Fibroblast of skin of right biceps (primary cell): ENCODE data around the gene ANKFY1.
"Not testable (repeated sequence)": the region's sequence is repeated elsewhere in the genome, so short reads cannot be mapped to it uniquely, and the experiment has no call there.

ENCODE experiments used
- DNase-seq: peaks from one replicate; pipeline ENCODE4 v3.0.0-alpha.2; 2013

ANKFY1 gene

DNA sequence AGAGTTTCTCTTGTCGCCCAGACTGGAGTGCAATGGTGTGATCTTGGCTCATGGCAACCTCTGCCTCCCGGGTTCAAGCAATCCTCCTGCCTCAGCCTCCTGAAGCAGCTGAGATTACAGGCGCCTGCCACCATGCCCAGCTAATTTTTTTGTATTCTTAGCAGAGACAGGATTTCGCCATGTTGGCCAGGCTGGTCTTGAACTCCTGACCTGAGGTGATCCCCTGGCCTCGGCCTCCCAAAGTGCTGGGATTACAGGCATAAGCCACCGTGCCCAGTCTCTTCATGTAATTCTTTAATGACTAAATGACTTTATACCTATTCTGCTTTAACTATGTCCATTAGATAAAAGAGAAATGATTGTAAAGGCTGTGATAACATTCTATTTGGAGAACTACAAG lies 8.5 kb downstream of the ANKFY1 start:
- DNase-seq: not testable (repeated sequence)

DNA sequence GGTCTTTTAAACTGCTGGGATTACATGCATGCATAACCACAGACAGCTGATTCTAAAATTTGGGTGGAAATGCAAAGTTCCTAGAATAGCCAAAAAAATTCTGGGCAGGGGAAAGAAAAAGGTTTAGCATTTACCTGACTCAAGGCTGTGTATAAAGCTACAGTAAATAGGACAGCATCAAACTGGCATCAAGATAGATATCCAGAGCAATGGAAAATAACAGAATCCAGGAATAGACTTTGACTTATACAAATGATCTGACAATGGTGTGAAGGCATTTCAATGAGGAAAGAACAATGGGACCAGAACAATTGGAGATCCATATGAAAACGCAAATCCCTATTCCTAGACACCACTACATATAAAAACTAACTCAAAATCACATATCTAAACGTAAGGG lies 12.9 kb downstream of the ANKFY1 start:
- no peak for DNase-seq

DNA sequence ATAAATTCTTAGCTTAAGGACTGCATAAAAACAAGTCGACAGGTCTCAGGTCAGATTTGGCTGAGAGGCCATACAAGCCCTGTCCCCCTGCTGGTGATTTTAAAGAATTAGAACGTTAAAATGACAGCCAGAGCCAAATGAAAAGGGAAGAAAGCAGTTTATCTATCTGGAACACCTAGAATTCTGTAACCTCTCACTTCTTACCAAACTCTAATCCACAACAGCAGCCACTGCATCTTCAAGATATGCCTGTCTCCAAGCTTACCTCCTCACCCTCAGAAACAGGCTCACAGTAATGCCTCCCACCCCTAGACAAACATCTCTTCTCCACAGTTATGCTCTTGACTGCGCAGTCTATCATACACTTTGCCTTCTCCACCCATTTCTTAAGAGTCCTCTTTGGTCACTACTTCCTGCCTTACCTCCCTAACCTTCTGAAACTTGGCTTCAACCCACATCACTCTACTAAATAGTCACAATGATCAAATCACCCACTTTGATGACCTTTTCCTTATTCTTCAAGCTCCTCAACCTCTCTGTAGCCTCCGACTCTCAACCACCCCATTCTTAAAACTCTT lies 14.2 kb downstream of the ANKFY1 start:
- peak; percentile 42 for DNase-seq

DNA sequence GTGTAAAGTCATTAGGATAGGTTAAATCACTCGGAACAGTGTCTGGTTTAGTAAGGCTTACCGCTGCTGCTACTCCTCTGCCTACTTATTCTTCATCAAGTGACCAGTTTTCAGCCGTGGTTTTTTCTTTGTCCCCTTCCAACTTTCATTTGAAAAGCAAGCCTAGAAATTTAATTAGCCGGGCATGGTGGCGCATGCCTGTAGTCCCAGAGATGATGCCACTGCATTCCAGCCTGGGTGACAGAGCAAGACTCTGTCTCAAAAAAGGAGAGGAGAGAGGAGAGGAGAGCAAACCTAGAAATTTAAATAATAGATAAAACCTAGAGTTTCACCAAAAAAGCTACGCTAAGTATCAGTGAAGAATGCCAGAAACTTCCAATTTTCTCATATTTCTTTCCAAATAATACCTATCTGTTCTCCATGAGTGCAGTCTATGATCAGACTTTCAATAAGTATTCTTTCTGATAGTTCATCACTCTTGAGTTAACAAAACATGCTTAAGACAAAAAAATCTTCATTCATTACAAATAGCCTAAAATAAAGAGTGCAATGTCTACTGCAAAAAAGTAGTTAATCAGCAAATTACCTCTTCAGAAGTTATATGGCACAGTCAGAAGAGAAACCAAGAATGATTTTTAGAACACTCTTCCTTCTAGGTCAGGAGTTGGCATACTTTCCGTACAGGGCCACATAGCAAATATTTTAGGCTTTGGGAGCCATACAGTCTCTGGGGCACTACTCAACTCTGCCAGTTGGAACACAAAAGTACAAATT lies 15.1 kb downstream of the ANKFY1 start:
- DNase-seq: no peak

DNA sequence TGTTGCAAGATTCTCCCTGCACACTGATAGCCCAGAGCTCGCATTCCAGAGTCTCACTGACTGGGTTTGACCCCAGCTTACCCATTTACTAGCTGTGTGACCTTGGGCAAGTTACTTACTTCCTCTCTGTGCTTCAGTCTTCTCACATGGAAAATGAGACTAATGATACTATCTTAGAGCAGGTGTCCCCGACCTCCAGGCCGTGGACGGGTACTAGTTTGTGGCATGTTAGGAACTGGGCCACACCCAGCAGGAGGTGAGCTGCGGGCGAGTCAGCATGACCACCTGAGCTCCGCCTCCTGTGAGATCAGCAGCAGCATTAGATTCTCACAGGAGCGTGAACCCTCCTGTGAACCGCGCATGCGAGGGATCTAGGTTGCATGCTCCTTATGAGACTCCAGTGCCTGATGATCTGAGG lies 15.8 kb downstream of the ANKFY1 start:
- no peak for DNase-seq

DNA sequence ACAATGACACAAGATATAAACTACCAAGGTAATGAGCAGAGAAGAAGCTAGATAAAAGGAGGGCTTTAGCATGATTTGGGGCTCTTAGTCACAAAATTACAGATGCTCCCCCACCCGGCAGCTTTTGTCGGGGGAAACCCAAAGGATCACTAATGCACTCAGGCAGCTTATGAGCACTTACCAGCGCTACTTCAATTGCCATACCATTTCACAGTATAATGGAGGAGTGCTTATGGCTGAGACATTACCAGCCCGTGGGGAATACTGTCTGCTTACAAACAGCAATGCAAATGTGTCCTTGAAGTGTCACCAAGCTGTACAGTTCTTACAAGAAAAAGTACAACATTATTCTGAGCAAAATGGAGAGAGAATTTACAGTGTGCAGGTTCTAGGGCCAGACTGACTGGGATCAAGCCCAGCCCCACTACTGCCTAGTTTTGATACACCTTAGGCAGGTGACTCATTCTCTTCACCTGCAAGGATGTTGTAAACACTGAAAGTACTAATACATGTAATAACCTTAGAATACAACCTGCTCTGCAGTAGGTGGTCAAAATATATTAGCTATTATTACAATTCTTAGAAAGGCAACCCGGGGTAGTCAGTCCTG lies 16.3 kb downstream of the ANKFY1 start:
- no peak for DNase-seq

DNA sequence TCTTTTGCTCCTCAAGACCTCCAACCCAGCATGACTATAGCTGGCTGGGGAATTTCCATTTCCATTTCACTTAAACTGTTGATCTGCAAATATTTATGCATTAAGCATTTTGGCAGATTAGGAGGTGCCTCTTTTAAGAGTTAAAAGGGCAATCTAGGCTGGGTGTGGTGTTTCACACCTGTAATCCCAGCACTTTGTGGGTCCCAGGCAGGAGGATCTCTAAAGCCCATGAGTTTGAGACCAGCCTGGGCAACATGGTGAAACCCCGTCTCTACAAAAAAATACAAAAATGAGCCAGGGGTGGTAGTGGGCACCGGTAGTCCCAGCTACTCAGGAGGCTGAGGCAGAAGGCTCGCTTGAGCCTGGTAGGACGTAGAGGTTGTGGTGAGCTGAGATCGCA lies 17.1 kb downstream of the ANKFY1 start:
- no peak for DNase-seq

DNA sequence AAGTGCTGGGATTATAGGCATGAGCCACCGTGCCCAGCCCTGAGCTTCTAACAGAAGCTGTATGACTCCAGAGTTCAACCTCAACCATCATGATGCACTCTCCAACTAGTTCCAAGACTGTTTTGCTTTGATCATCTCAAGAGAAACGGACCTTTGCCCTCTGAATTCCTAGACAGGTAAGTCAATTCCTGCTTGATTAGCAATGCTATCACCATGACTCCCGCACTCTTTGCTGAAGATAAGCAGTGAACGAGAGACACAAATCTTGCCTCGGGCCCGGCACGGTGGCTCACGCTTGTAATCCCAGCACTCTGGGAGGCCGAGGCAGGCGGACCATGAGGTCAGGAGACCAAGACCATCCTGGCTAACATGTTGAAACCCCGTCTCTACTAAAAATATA lies 22.2 kb downstream of the ANKFY1 start:
- no peak for DNase-seq

DNA sequence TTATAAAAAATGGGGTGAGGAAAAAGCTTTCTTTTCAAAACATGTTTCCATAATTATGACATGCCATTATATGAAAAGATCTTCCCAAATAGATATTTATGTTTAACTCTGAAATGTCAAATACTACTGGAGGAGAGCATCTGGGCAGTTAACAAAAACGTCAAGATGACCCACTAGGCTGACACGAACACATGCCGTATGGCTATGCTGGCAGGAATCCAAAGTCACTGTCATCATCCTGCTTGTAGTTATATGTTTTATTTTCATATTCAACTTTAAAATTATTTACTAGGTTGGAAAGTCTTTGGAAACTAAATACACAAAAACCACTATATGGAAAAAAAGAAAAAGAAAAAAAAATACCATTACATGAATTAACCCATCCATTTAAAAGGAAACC lies 27.3 kb downstream of the ANKFY1 start:
- peak; percentile 50 for DNase-seq

DNA sequence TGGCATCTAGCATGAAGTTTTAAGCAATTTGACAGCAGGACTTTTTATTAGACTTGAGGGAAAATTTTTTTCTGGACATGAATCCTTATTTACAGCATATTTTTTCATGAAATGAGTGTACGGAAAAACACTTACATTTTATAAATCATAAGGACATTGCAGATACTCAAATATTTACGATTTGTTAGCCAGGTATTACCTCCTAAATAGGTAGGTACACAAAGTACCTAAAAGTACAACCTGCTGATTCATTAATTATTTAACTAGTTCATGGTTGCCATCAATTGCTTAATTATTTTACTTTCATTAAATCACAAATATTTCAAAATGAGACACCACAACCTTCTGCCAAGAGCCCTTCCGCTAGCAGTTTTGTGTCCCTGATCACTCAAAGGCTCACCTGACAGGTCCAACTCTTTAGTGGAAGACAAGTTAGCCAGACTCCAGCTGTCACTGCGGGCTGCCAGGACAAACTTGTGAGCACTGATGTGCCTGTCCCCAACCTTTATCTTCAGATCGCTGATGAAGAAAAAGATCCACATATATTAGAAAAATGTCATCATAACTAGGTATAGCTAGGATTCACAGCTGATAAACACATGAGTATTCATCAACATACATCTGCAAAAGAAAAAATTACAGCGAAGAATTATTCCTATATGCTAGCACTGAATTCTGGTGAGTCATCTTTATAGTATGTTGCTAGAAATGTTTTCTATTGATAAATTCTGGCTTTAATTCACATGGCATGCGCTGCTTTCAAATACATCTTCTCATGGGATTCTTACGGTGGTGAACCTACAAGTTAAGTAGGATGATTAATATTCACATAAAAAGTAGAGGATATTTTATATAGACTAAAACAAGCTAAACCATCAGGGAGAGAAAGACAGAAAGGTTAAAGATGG lies 28.2 kb downstream of the ANKFY1 start:
- DNase-seq: peak; percentile 82

DNA sequence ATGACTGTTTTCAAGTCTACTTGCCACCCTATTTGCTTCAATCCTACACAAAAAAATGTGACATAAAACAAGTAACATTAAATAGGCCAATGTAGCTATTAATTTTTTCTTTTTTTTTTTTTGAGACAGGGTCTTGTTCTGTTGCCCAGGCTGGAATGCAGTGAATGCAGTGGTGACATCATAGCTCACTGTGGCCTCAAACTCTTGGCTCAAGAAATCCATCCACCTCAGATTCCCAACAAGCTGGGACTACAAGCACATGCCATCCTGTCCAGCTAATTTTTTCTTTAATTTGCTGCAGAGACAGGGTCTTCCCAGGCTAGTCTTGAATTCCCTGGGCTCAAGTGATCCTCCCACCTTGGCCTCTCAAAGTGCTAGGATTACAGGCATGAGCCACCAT lies 29.4 kb downstream of the ANKFY1 start:
- peak; percentile 62 for DNase-seq

DNA sequence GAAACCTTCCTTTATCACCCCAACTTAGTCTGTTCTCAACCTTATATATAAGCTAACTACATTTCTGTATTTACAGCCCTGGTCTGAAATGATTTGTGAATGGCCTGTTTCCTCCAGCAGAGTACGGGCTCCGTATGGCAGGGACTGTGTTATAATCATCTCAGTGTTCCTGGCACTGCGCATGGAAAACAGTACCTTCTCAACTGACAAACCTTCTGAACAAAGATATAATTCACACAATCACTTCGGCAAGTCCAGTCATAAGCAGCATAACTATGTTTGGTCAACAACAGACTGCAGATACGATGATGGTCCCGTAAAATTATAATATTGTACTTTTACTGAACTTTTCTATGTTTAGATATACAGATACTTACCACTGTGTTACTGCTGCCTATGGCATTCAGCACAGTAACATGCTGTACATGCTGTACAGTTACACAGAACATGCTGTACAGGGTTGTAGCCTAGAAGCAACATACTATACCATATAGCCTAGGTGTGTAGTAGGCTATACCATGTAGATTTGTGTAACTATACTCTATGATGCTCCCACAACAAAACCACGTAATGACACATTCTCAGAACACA lies 30.0 kb downstream of the ANKFY1 start:
- DNase-seq: no peak

DNA sequence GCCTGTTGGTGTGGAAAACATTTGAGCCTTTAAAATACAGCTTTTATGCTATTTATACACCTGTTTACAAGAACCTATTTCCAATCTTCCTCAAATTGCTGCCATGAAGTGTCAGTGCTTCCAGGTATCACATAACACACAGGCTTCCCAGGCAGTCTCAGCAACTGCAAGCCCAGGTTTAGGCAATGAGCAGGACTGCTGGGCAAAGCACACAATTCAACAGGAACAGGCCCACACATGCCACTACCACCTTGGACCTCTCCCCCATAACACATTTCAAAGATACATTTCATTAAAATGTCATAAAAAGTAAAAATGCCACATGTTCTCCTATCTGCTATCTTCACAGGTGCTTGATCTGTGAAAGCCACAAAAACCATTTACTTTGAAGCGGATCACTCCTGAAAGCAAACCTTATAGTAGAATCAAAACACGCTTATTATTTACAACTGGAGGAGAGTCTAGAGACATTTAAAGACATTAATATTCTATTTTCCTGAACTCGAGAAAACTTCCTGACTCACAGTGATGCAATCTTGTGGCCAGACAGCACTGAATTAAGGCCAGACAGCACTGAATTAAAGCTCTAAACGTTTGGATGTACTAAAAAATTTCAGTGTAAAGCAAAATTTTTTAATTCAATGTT lies 31.5 kb downstream of the ANKFY1 start:
- peak; percentile 70 for DNase-seq

DNA sequence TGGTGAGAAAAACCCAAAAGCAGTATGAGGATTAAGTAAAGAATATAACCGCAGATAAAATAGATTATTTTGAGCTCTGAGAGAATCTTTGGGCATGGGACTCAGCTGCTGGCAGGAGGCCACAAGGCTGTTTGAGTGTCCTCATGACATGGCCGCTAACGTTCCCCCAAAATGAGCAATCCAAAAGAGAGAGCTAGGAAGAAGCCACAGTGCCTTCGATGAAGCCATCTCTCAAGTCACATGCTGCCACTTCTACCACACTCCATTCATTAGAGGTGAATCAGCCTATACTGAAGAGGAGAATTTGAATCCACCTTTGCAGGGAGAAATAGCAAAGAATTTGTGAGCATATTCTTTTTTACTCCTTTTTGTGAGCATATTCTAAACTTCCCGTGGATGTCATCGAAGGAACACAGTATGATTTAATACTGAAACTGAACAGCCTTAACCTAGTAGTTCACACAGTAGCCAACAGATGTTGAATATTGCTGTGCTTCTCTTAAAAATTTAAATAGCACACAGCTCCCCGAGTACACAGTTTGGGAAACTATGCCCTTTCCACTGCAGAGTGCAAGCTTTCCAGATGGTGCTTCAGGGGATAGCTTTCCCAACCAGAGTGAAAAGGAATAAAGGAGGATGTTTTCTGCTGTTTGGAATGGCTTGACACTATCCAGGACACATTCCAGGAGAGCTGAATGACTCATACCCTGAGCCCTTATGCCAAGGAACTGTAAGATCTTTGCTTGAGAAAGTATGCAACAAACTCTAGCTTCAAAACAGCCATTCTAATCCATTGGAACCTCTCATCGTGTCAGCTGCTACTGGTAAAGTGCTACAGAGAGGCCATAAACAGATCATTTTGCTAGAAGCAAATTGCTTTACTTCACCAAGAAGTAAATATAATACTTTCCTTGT lies 33.9 kb downstream of the ANKFY1 start:
- peak; percentile 96 for DNase-seq

DNA sequence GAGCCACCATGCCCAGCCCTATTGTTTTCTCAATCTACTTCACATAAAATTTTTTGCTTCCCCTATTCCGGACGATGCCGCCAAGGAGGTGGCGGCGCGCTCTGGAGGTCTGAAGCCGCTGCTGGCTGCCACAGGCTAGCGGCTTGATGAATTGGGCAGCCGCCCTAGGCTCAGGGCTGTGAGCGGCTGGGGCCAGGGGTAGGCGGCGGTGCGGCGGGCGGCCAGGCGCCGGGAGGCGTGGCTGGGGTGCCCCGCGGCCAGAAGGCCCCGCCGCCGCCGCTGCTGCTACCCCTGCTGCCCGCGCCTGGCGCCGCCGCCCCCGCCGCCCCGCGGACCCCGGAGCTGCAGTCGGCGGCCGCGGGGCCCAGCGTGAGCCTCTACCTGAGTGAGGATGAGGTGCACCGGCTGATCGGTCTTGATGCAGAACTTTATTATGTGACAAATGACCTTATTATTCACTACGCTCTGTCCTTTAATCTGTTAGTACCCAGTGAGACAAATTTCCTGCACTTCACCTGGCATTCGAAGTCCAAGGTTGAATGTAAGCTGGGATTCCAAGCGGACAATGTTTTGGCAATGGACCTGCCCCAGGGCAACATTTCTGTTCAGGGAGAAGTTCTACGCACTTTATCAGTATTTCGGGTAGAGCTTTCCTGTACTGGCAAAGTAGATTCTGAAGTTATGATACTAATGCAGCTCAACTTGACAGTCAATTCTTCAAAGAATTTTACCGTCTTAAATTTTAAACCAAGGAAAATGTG lies 41.7 kb downstream of the ANKFY1 start:
- DNase-seq: no peak

DNA sequence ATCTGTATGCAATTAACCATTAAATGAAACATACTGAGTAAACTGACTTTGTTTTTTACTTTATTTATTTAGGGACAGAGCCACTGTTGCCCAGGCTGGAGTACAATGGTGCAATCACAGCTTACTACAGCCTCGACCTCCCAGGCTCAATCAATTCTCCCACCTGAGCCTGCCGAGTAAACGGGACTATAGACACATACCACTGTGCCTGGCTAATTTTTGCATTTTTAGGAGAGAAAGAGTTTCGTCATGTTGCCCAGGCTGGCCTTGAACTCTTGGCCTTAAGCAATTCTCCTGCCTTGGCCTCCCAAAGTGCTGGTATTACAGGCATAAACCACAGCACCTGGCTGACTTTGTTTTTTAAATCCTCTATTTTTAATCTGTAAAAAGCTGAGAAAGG lies 42.6 kb downstream of the ANKFY1 start:
- no peak for DNase-seq

DNA sequence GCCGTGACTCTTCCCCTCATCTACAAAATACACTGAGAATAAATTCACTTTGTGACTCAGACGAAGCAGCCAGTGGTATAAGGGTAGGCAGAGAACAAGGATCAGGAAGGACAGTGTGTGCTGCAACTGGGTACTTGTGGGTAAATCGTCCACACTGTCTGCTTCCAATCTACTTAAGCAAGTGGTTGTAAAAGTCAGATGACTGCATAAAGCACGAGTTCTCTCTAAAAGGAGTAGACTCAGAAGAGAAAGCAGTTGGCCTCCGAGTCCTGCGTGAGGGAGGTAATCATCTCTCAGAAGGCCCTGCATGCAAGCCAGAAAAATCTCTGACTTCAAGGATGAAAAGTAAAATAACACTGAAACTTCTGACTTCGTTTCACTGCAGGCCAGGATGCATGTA lies 43.1 kb downstream of the ANKFY1 start:
- no peak for DNase-seq

DNA sequence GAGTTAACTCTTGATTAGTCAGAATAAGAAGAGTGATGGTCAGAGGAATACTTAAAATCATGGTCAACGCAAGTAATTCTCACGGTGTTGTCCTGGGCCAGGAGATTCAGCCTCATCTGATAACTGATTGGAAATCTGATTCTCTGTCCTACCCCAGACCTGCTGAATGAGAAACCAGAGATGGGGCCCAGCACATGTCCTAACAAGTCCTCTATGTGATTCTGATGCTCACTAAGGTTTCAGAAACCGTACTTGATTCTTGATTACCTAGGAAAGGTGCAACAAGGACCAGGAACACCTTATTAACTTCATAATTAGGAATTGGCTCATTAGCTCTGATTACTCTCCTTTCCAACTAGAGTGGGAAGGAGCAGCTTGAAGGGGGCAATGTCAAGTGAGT lies 44.5 kb downstream of the ANKFY1 start:
- no peak for DNase-seq

DNA sequence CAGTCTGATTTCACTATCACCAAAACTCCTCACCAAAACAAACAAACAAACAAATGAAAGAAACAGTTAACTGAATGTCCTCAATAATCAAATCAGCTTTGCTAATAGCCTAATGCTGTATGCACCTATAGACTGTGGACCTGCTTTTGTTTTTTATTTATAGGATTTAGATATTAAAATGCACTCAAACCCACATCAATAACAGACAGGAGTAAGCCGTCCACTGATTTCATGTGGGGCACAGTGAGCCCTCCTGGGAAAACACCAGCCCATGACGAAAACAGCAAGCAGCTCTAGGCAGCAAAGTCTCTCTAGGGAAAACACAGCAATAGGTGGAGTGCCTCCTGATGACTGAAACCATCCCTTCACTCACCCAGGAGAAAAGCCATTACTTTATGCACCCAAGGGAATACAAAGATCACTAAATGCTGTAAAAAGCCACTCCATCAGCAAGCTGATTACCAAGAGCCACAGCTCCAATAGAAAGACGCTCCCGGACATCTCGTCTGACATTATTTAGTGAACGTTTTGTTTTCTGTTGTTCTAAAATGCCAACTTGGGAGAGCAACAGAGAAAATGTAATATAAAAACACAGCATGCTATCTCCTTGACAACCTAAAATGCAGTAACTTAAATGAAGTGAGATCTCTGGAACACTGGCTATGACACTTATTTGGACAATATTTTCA lies 47.8 kb downstream of the ANKFY1 start:
- DNase-seq: no peak

DNA sequence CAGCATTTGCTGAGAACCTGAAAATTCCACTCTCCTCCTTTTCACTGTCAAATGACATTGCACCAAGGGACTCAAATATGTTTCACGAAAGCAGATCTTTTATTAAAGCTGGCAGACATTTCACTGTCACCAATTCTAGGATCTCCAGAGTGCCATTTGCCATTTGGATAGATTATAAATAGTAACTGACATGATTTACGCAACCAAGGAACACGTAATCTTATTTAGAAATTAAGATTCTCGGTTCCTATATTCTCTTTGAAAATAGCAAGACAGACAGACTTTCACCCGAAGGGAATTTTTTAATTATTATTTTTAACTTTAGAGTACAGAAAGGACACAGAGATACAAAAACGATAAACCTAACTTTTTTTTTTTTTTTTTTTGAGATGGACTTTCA lies 49.6 kb downstream of the ANKFY1 start:
- DNase-seq: no peak
